HG02870 (cell line): ENCODE data around the gene LIM2.

ENCODE experiments used
- ATAC-seq: cut with Tn5 transposase; IDR thresholded peaks from one replicate; pipeline ENCODE4 v1.9.1; 2021; ENCODE audit warnings: mild to moderate bottlenecking, moderate library complexity; ENCODE audit not compliant: unreplicated experiment

LIM2 gene

DNA sequence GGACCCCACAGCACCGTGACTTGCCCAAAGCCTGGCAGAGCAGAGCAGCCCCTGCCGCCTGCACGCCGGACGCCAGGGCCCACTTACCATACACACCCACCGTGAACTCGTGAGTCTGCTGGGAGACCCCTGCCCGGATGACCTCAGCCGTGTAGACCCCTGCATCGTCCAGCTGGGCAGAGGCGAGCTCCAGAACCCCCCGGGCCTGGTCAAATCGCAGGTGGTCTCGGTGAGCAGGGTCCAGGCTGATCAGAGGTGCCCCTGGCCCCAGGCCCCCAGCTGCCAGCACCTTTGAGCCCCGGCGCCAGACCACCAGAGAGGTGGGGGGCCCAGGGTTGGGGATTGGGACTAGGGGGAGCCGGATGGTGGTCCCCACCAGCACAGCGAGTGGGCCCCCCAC is 46.7 kb downstream of the LIM2 start:
- no peak for ATAC-seq

DNA sequence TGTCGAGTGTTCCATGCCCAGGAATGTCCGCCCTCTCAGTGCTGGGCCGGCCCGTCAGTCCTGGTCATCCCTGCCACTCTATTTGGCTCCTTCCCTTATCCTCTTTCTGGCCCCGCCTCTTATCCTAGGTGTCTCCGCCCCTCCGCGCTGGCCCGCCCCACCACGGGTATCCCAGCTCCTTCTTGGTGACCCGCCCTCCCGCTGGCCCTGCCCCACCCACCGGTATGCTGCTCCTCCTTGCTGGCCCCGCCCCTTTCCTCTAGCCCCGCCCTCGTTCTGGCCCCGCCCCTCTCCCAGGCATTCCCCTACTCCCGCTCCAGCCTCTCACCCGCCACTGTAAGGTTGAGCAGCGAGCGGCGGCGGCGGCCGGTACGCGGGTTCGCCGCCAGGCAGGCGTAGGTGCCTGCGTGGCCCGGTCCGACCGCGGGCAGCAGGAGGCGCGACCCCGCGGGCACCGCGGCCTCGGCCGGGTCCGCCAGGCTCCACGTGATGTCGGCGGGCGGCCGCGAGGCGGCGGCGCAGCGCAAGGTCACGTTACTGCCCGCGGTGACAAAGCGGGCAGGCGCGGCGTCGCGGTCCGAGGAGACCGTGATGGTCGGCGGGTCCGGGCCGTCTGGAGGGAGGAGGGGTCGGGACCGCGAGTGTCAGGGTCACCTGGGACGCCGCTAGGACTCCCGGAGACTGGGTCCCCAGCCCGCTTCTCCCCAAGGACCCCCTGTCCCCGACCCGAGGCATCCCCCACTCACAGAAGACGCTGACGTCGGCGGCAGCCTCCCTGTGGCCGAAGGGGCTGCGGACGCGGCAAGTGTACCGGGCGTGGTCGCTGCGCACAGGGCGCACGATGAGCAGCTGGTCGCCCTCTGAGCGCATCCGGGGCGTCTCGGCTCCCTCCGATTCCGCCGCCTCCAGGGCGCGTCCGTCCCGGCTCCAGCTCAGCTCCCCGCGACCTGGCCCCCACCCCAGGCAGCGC is 47.8 kb downstream of the LIM2 start:
- ATAC-seq = peak; percentile 55

DNA sequence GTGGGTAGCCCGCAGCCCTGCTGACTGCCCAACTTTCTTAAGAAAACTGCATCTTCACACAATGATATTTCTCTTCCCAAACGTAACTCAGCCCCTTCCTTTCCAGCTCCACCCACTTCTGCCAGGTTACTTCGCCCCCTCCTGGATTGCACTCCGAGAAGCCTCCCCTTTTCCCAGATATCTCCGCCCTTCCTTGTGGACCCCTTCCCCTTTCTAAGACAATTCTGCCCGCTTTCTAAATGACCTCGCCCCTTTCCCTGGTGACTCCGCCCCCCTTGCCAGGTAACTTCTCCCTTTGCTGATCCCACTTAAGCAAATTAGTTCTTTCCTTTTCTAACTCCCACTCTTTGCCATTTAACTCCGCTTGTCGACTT is 48.5 kb downstream of the LIM2 start:
- ATAC-seq = peak; percentile 8

DNA sequence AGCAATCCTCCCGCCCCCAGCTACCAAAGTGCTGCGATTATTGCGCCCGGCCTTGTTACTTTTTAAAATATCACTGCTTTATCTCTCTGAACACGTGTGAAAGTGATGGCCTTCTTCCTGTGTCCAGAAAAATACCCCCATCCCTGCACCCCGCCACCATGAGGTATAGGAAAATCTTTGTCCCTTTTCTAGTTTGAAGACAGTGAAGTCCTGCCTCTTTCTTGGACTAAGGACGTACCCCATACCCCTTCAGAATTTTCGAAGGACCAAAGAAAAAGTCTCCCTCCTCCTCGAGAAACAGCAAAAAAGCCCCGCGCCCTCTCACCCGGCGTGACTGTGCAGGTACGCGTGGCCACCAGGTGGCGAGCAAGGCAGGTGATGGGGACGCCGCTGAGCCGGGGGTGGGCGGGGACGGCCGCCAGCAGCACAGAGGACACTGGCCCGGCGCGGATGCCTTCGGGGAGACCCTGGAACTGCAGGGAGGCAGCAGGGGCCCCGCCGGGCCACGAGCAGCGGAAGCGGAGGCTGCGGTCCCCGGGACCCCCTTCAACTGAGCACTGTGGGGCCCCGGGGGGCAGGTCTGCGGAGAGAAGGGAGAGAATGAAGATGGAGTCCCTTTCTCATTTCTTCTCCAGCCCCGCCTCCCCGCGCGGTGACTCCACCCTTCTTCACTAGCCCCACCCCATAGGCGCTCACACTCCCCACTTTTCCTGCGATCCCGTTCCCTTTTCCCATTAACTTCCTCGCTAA is 49.0 kb downstream of the LIM2 start:
- peak; percentile 43 for ATAC-seq

DNA sequence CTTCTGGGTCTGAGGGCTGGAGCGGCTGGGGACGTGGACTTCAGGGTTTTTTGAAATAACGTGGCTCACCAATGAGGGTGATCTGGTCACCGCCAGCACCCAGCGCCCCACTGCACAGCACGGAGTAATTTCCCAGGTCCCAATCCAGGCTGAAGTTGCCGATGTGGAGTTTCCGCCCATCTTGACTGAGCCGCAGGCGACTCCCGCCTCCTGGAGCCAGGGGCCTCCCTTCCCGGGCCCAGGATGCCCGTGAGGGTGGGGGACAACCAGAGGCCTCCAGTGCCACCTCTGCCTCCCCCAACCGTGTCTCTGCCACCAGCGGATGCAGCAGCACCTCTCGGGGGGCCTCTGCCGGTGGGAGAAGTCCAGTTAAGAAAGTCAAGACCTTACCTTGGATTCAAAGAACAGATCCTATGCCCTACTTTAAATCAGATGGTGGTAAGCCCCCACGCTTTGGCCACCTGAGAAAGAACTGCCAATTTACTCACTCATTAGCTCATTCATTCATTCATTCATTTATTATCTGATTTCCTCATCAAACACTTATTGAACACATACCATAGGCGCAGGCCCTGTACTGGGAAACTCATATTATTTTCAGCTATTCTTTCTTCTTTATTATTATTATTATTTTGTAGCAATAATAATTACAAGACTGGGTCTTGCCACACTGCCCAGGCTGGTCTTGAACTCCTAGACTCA is 49.8 kb downstream of the LIM2 start:
- no peak for ATAC-seq

DNA sequence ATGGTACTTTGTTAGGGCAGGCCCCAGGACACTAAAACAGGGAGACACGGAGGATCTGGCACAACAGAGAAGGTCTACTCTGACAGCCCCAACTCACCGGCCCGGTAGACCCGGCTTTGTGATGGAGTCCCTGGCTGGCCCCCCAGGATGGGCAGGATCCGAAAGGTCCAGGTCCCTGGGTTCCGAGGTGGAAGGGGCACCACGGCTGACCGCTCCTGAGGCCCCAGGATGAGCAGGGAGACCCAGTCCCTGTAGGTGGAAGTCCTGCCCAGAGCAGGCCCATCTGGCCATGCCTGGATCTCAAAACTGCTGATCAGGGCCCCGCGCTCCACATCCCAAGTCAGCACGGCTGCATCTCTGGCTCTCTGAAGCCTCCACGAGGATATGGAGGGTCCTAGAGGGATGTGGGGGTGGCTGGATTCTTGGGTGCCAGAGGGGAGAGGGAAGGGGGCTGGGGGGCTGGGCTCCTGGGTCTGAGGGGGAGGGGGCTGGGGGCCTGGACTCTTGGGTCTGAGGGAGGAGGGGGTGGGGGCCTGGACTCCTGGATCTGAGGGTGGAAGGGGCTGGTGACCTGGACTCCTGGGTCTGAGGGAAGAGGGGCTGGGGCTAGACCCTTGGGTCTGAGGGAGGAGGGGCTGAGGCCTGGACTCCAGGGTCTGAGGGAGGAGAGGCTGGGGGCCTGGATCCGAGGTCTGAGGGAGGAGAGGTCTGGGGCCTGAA is 50.5 kb downstream of the LIM2 start:
- ATAC-seq = no peak

DNA sequence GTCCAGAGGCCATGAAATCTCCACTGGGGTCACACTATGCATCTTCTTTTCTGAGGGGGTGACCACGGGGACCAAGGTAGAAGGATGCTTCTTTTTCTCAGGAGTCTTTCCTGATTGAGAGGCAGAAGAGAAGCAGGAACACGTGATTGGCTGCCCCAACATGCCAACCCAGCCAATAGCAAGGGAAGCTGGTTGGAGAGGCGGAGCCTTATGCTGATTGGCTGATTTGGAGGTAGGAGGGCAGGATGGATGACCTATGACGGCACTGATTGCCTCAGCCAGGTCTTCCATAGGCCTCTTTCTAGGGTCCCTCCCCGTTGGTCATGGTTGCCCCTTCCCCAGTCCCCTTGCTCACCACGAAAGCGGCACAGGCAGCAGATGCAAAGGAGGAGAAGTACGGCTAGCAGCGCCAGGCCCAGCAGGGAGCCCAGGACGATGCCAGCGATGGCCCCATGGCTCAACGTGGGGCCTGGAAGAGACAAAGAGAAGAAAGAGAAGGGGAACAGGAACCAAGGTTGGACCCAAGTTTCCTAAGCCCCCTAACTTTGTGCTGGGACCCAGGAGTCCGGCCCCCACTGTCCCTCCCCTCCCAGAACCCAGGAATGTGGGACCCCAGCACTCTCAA is 53.8 kb downstream of the LIM2 start:
- no peak for ATAC-seq

DNA sequence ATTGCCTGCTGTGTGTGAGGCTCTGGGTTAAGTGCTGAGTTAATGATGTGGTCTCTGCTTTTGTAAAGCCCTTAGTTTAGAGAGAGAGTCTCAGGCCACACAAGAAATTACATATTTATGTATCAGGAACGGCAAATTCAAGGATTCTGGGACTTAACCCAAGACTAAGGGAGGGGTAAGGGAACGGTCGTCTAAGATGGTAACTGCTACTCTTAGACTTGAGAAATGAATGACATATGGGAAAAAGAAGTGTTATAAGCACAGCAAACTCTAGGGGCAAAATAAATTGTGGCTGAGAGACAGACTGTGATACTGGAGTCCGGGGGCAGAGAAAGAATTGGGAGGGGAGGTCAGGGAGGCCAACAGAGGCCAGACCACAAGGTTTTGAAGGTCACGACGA is 56.1 kb downstream of the LIM2 start:
- no peak for ATAC-seq

DNA sequence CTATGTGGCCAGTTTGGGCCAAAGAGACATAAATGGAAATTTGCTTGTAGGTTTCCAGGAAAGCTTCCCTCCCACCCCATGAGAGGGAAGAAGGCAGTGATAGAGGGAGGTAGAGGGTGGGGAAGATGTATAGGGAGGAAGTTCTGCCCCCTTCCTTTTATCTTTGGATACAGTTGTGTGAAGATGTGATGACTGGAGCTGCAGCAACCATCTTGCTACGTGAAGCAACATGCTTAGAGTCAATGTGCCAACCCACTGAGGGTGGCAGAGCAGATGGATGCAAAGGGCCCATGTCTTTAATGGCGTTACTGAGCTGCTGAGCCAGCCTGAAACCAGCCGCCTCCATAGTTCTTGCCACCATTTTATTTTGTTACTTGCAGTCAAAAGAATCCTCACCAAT is 56.6 kb downstream of the LIM2 start:
- no peak for ATAC-seq

DNA sequence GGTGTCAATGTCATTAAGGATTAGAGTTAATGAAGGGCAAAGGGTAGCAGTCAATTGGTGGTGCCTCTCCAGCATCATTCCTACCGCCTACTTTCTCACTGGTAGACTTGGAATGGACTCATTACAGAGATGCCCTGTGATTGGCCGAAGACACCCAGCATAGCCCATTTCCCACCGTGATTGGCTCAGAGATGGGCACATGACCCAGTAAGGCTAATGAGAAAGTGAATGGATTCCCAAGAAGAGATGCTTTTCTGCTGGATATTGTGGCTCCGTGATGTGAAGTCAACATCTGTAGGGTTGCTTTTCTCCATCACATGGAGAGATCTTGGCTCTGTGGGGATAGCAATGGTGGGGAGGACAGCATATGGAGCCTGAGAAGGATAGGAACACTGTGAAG is 57.4 kb downstream of the LIM2 start:
- ATAC-seq = no peak
